HG02623 (cell line): ENCODE data around the gene COPS8.

Experiments used
- ATAC-seq: cut with Tn5 transposase; IDR thresholded peaks from one replicate; pipeline ENCODE4 v1.9.1; 2021; ENCODE audit warnings: moderate library complexity; ENCODE audit not compliant: unreplicated experiment

The COPS8 gene

DNA sequence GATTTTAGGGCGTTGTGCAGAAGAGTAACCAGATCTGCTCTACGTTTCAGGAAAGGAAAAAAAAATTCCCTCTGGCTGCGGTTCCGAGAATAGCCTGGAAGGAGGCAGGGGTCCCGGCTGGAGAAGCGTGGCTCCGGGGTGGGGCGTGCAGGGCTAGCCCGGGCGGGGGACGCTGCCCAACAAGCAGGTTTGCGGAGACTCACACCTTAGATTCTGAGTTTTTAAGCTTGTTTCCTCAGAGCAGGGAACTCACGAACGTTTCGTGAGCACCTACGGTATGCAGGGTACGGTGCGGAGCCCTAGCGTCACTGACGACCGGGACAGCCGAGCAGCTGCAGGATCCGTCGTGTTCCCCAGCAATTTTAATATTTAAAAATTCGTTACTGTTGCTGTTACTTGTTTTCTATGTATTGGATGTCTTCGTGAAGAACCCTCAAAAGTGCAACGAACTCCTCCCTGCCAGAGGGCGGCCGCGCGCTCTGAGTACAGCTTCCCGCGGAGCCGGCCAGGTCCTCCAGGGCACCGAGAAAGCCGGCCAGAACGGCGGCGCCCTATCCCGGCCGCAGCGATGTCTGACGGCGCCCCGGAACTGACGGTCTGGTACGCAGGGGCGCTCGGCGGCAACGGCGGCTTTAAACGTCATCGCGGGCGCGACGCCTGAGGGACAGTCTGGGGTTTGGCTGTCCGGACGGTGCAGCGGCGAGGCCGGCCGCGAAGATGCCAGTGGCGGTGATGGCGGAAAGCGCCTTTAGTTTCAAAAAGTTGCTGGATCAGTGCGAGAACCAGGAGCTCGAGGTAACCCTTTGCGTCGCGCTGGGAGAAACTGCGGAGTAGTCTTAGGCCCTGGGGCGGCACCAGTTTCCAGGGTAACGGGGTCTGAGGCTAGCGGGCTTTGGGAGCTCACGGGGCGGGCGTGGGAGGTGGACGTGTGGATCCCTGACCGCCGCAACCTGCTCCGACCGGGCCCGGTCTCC, at the start of gene COPS8:
COPS8 (plus strand) TSS at position 642 of the 974 bp plus-strand sequence; CDS start at position 718, 76 bp downstream.
- ATAC-seq = peak; percentile 99

DNA sequence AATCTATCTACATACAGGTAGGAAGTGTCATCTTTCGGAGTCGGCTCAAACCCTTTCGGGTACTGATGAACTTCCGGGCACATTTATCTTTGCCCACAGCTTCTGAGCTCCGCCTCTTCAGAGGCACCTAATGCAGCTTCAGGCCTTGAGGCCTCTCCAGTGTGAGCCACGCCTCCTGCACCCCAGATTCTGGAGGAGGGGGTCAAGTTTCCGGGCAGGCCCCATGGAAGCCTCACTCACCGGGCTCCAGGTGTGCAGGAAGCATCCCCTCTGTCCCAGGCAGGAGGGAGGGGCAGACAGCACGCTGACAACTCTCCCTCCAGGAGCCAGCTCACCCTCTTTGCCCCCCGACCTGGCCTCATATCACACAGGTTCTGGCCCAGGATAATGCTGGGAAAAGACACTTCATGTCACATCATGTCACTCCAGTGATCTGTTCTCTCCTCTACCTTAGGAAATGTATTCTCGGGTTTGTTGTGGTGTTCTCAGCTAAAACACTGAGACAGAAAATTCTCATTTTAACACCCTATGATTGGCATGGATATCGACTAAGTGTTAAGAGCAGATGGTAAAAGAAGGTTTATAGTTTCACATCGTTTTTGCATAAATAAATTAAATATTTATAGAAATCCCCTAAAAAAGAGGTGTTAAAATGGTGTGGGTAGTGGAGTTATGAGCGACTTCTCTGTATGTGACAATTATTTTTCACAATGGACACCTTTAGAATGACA, 46.2 kb upstream of the COPS8 start:
- ATAC-seq = no peak

DNA sequence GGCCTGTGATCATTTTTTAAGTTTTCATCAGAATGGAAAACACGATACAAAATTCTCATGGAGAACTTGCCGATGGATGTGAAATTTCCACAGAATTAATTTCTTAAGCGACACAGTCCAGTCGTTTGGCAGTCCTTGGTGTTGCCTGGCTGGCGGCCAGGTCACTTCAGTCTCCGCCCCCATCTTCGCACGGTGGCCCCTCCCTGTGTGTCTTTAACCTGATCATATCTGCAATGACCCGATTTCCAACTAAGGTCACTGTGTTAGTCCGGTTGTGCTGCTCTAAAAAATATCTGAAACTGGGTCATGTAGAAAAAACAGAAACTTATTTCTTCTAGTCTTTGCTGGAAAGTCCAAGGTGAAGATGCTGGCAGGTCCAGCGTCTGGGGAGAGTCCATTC, 44.5 kb upstream of the COPS8 start:
- no peak for ATAC-seq

GRCh38 chr2:237042101-237042500, 43.6 kb upstream of the COPS8 start:
- ATAC-seq = no peak

DNA sequence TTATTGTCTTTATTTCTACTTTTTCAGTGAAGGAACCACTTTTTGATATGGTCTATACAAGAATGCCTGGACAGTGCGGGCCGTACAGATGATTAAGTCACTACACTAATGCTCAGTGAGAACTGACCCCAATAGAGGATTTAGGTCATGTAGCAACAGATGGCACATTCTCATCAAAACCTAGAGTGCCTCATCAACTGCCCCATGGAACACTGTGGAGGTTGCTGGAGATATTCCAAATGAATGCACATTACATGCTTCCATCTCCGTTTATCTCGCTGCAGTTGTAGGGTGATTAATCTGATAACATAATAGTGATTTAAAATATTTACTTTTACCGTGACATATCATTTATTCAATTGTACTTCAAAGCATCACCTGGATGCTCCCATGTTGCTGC, 41.8 kb upstream of the COPS8 start:
- ATAC-seq = no peak

DNA sequence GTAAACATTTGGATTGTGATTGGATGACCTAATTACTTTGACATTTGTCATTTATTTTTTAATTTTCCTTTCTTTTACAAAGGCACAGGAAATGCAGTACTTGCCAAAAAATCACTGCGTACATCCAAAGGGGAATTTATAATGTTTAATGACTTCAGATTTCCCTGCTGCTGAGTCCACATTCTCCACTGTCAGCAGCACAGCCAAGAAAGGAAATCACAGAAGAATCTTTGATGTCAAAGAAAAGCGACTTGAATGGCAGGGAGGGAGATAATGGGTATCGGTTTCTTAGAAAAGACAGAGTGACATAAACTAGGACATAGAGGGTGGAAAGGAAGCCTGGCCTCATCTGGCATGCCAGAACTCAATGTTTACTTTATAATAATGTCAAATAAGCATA, 41.4 kb upstream of the COPS8 start:
- ATAC-seq = no peak

DNA sequence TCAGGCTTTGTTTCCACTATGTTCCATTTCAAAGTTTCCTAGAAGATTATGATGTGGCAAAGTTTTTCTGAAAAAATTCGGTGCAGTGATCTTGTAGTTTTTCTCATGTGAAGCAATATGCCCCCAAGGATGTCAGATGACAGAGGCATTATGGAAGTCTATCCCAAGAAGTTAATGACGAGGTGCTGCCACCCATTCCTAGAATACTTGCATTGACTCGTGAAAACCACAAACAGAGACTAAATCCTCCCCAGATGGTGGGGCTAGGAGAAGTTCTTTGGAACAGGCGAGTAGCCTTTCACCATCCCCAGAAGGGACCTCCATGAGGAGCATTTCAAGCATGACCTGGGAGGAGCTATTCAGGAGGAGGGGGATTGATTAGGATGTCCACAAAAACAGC, 40.2 kb upstream of the COPS8 start:
- no peak for ATAC-seq

DNA sequence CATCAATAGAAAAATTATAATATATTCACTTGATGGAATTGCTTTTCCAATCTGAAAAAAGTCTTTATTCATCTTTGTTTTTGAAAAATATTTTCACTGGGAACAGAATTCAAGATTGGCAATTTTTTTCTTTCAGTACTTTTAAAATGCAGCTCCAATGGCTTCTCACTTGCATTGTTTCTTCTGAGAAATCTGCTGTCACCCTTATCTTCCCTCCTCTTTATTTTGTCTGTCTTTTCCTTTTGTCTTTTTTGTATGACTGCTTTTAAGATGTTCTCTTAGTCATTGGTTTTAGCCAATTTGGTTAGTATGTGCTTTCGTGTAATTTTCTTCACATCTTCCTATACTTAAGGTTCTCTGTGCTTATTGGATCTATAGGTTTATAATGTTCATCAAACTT, 37.1 kb upstream of the COPS8 start:
- ATAC-seq = no peak

GRCh38 chr2:237051861-237052260, 33.8 kb upstream of the COPS8 start:
- no peak for ATAC-seq

- no peak for ATAC-seq
Observed at GRCh38 chr2:237053066-237053465, 32.6 kb upstream of the COPS8 start.

DNA sequence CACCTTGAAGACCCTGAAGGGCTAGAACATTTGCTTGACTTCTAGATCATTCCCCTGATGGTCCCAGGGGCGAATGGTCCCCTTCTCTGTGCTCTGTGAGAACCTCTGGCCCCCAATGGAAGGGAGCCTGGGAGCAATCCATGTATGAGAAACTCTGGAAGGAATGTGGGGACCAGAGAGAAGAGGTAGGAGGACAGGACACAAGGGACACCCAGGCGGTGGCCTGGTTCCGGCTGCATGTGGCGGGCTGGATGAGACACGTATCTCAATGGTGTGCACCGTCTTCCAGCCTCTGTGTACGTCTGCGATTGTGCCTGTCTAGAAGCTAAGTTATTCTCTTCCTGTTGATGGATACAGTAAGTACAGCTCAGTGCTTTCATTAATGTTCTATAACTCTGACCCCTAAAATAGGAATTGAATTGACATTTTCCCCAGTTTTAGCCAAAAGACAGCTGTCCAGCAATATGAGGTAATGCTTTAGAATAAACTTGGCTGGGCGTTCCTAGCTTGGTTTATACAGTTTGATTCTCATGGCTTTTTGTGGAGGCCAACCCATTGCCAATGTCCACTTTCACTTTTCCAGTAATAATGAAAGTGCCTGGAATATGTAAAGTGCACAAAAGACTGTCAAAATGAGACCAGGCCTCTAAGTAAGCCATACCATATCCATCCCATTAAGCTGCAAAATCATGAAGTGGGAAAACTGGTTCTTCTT, 30.1 kb upstream of the COPS8 start:
- ATAC-seq = no peak

- no peak for ATAC-seq
Observed at GRCh38 chr2:237056287-237056875, 29.3 kb upstream of the COPS8 start.

DNA sequence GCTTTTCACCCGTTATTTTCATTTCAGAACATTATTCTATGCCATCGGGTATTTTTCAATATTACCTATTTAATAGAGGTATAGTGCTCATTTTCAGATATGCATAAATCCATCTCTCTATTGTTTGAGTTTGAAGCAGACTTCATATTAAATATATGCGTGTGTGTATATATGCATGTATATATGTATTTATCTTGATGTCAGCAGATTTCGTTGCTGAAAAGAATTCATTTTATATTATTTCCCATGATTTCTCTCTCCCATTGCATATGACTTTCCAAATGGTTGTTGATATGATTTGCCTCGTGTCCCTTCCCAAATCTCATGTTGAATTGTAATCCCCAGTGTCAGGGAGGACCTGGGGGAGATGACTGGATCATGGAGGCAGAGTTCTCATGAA, 28.6 kb upstream of the COPS8 start:
- no peak for ATAC-seq

DNA sequence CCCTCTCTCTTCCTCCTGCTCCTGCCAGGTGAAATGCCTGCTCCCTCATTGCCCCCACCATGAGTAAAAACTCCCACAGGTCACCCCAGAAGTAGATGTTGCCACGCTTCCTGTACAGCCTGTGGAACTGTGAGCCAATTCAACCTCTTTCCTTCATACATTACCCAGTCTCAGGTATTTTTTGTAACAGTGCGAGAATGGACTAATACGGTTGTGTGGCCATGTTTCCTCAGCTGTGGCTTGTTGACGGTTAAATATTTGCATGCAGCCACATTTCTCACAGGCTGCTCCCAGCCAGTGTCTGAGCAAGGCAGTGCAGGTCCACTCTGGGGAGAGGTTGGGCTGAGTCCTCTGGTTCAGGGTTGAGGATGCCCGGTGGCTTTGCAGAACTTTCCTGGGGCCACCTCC, 27.8 kb upstream of the COPS8 start:
- peak; percentile 70 for ATAC-seq

DNA sequence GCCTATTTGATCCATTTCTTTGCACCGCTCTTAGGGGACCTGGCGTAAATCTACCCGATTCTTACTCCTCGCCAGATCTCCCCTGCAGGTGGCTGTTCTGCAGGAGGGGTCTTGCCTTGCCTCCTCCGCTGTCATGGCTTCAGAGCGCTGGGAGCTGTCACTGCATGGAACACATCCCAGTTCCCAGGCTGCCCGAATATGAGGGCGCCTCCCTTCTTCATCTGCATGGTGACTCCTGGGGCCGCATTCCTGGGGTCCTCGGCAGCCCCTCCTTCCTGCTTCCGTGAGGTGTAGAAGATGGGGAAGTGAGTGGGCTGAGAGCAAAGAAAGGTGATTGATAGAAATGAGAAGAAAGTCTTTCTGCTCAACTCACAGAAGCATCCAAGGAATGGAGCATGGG, 27.3 kb upstream of the COPS8 start:
- ATAC-seq = no peak

- ATAC-seq = peak; percentile 73
Observed at GRCh38 chr2:237059155-237059875, 26.4 kb upstream of the COPS8 start.

DNA sequence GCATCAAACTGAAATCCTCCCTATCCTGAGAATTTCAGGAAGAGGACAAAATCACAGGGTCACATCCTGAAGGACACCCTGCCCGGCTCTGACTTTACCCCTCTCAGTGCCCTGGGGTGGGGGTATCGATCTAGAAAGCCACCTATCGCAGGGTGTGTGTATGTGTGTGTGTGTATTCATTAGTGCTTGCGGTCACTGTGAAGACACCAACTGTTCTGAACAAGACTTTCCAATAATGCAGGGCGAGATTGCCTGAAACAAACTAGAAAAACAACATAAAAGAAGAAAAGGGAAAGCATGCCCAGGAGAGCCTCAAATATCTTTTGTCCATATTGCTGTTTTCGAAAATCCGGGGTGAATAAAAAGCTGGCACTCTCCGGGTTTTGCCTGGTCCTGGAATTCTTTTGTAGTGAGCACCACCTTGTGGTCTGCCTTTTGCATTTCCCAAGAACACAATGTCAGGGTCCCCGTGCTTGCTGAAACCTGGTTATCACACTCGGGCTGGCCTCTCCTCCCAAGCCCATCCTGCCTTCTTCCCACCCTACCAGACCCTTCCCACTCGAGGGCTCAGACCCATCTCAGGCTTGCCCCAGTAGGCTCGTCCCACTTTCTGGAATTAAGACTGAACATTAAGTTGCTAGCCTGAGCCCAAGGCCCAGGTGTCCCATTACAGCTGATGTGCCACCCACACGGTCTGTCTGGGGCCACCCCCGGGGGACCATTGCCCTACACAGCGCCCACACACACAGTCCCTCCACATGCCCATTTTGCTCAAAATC, 25.0 kb upstream of the COPS8 start:
- no peak for ATAC-seq

DNA sequence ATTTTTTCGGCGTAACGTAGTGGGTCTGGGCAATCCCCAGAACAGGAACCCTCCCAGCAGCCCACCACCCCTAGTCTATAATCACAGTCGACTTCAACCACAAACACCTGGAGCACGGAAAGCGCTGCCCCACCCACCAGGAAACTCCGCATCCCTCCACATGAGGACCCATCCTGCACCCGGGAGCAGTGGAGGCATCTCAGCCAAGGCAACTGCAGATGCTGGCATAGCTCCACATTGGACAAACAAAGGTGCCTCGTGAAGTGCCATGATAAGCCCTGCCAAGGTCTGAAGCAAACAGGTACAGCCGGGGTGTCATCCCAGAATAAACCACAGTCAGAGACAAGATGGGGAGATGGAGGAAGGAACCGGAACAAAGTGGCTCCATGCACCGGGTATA, 24.3 kb upstream of the COPS8 start:
- no peak for ATAC-seq

GRCh38 chr2:237062585-237062984, 23.1 kb upstream of the COPS8 start:
- no peak for ATAC-seq
